ENCODE data around the gene LRRFIP1.

DNA sequence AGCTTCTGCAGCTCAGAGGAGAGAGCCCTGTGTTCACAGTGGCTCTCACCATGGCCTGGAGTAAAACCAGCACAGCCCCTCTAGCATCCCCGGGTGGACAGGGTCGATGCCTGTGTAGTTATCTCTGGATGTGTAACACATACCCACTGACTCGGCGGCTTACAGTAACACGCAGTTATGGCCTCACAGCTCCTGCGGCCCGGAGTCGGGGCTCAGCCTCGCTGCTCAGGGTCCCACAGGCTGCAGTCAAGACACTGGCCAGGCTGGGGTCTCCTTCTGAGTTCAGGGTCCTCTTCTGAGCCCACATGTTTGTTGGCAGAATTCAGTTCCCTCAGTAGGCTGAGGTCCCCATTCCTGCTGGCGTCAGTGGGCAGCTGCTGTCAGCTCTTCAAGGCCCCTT lies 34.4 kb upstream of the LRRFIP1 start:
- TF ChIP-seq MXD4 (CRISPR knock-in tag; IDR thresholded peaks at IDR 0.05) (no peak), SIN3A (IDR thresholded peaks at IDR 0.05; ENCODE audit: borderline replicate concordance, low read depth, low read length) (no peak), CREB1 (IDR thresholded peaks at IDR 0.05) (no peak), CREB1 (CRISPR knock-in tag; IDR thresholded peaks at IDR 0.05) (no peak), CBX5 (CRISPR knock-in tag; IDR thresholded peaks at IDR 0.05; ENCODE audit: borderline replicate concordance) (no peak), NFYB (CRISPR knock-in tag; IDR thresholded peaks at IDR 0.05) (no peak)

All from HepG2 (cell line).